Left ventricle myocardium superior (tissue), 1 donor: ENCODE measurements around the gene SPRED2. TPM values are rescaled to one million over a fixed set of nuclear protein-coding genes. Genes with fewer than 3 reads are reported as not detected.

Experiments used
- ATAC-seq: fragments of 200-7000 bp; cut with Tn5 transposase; one replicate; pipeline ENCODE4 v1.9.1; 2020; ENCODE audit warnings: mild to moderate bottlenecking, moderate library complexity
- DNase-seq: peaks from one replicate; pipeline ENCODE4 v3.0.0-alpha.2; 2020
- intact Hi-C: fragments of 100-400 bp; cut with micrococcal nuclease; formaldehyde crosslinking; loops from one replicate; pipeline ENCODE4 v1.11.0; 2022
- total RNA-seq: library from RNA; stranded (reverse); fragmentation: NEBNext Ultra II Directional; extraction: Animal tissue kit (Norgen Biotek cat#: 25700); gene quantifications from one replicate; pipeline ENCODE4 v1.2.1, GENCODE V29; 2021
- donor health status: DM: no; HTN: yes; CAD: no; lungs with severe emphysema.

The SPRED2 gene
- total RNA-seq, 1 donor from 2014 or later = 12.8 TPM

DNA sequence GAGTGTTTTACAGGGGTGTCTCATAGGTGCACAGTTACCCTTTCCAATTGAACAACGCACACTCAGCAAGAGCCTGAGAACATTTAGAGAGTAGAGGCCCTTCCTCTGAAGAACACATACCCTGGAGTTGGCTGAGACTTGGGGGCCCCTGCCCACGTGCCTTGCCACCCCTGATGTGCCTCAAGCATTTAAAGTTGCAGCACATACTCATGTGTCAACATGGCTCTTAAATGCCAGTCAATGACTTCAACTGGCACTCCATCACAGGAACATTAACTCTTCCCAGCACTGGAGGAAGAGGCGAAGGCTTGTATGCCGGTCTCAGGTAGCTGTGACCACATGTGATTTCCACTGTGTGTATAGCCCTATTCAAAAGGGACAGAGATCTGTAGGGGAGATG lies 57.4 kb downstream of the SPRED2 start:
- DNase-seq (no peak), ATAC-seq (no peak)
- intact Hi-C loops = no loop called here

GRCh38 chr2:65374575-65374974 lies 57.8 kb downstream of the SPRED2 start:
- ATAC-seq (no peak), DNase-seq (no peak)
- intact Hi-C loops = no loop called here

- intact Hi-C loops = no loop called here
- DNase-seq (no peak), ATAC-seq (no peak)
Observed at GRCh38 chr2:65373365-65373918, 59.0 kb downstream of the SPRED2 start.

DNA sequence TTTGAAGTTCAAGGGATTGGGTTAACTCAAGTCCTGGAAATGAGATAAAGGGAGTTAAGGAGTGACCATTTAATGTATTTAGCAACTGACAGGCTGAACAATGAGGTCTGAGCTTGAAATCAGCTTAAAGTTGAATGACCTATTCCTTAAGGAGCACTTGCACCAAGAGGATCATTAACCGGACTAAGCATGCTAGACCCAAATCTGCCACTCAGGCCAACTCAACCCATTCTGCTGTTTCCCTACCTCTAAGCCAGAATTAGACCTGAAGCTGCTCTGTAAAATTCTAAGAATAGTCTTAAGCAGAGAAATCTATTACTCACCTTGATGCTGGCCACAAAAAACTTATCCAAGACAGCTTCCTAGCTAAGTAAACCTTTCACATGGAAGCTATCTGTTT lies 59.8 kb downstream of the SPRED2 start:
- DNase-seq = no peak
- intact Hi-C loops = no loop called here

GRCh38 chr2:65371074-65371434 lies 61.3 kb downstream of the SPRED2 start:
- DNase-seq (no peak), ATAC-seq (peak; percentile 53)
- intact Hi-C loops = no loop called here

More for the DNA sequence above, 59.8 kb downstream of the SPRED2 start:
- ATAC-seq = no peak

DNA sequence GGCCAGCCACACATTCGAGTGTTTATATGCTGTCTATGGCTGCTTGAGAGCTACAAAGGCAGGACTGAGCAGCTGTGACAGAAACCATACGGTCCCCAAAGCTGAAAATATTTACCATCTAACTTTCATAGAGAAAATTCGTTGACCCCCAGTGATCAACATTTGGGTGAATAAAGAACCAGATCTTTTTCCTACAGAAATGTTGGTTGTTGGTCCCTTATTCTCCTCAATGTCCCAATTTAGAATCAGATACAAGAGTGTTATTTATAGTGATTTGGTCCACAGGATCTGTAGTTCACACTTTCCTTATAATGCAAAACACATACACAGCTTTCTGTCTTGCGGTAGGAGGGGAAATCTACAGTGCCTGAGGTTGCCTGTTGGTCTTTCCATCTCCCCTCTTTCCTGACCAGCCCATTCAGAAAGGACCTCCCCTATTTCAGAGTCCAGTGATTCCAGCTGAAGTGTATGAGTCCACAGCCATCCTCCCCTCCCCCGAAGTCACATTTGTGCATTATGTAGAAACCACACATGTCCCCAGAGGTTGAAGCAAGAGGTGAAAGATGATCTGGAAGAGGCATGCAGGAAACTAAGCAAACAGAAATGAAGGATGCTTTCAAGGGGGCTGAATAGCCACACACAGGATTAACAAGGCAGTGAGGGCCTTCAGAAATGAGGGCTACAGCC lies 61.9 kb downstream of the SPRED2 start:
- peak; percentile 65 for ATAC-seq
- intact Hi-C loops = no loop called here
- no peak for DNase-seq

DNA sequence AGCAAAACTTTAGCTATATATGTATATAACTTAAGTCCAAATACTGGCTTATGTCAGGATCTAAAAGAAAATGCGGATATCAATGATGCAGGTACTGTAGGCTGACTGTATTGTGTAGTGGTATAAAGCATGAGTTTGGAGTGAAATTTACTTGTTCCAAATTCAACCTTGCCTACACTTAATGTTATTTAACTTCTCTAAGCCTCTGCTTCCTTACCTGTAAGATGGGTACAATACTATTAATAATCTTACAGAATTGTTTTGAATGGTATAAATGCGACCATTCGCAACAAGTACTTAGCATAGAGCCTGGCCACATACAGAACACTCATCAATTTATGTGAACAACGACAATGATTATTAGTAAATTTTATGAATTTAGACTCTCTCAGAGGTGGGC lies 62.4 kb downstream of the SPRED2 start:
- DNase-seq = no peak
- no peak for ATAC-seq
- intact Hi-C loops = no loop called here

DNA sequence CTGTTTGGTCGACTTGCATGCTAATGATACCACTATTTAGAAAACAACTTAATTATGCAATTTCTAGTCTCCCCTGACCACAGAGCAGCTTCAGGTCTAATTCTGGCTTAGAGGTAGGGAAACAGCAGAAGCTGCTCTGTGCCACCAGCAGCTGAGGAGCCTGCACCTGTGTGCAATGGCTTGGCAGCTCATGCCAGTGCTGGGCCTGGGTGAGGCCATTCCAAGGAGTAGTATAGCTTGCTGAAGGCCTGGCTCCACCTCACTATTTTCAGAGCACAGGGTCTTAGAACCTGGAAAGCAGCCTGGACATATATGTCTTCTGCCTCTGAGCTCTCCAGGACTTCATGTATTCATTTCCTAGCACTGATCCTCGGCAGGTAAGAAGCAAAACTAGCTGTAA lies 62.8 kb downstream of the SPRED2 start:
- intact Hi-C loops = no loop called here
- ATAC-seq (no peak), DNase-seq (no peak)

DNA sequence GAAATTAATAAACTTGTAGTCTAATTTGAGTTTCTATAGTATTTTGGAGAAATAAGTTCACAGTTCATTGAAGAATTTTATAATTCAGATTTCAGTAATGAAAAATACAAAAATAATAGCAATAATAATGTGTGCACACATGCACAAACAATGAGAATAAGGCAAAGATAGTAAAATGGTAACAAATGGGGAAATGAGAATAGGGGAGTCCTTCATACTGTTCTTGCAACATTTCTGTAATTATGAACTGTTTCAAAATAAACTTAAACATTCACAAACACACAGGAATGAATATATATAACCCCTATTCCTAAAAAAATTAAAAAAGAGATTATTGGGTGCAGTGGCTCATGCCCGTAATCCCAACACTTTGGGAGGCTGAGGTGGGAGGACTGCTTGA lies 63.9 kb downstream of the SPRED2 start:
- DNase-seq (no peak), ATAC-seq (no peak)
- intact Hi-C loops = no loop called here

DNA sequence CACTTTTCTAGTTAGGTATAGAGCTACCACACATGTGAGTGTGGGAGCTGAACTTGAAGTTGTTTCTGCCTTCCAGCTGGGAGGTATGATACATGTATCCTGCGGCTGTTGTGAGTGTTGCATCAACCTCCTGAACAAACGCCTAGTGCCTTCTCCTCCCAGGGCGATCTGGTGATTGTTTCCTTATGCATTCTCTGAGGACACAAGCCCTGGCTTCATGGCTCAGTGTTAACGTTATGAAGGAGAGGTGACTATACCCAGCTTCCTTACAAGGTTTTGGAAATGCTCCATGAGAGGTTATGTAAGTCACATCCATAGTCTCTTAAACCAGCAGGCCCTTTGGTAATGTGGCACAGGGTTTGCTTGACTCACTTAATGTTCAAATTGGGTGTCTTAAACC lies 64.9 kb downstream of the SPRED2 start:
- ATAC-seq (peak; percentile 54), DNase-seq (no peak)
- intact Hi-C loops = no loop called here

DNA sequence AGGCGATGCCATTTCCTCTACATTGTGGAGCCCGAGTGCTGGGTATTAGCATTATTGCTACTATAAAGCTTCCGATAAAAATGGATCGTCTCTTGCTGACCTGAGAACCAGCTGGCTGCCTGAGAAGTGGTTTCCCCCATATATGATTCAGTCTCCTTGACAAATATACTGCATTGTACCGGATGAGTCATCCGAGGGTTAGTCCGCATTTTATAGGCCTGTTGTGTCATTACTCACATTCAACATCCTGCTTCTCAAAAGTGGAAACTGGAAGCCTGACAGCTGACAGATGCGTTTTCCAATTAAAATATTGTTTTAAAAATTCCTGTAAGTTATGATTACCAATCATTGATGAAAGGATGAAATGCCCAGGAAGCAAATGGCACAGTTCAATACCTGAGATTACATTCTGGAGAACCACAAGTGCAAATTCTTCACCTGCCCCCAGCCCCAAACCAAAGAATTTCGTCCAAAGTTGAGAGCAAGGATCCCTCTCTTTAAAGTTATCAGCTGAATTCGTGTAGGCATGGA lies 65.7 kb downstream of the SPRED2 start:
- DNase-seq (no peak), ATAC-seq (peak; percentile 41)
- intact Hi-C loops = no loop called here

DNA sequence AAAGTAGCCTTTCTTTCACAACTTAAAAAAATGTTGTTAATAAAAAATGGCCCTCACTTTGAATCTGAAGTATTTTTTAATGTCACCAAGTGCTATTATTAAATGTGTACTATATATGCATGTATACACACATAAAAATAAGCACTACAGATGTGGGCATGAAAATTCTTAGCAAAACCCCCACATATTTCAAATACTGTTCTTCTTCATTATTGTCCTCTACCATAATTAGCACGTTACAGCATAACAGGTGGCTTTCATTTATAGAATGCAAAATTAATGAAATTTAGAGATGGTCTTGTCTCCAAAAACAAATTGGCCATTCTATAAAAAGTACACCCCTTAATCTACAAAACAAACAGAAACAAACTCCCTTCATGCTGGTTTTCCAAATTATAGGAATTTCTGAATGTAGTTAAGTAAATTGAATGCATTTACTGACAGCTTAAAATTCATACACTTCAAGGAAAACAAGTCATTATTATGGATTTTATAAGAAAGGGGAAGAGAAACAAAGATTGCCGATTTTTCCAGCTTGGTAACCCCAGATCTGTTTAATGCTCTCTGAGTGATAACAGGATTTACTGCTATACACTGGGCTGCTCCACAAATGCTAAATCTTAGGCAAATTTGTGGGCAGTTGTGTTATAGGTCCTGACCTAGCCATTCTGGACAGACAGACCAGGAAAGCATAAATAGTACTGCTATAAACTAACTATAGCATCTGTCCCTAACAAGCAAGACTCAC lies 67.2 kb downstream of the SPRED2 start:
- DNase-seq = no peak
- ATAC-seq = no peak
- intact Hi-C loops = no loop called here

GRCh38 chr2:65363879-65364666 lies 68.3 kb downstream of the SPRED2 start:
- no peak for ATAC-seq
- intact Hi-C loops = no loop called here
- no peak for DNase-seq

DNA sequence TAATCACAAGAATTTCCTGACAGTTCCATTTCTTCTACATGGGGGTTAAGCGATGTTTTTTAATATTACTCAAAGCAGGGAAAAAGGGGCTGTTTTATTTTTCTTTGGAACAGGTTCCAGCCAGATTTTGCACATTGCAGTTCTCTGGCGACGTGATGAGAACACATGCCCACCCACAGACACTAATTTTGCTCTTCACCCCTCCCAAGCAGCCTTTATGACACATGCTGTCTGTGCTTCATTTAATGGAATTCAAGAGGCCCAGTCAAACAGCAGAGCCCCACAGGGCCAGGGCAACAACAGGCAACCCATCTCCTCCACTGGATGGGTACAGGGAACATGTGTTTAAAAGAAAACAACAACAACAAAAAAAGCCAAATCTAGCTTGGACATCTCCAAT lies 70.8 kb downstream of the SPRED2 start:
- no peak for DNase-seq
- intact Hi-C loops = no loop called here
- no peak for ATAC-seq

GRCh38 chr2:65360441-65360840 lies 72.0 kb downstream of the SPRED2 start:
- intact Hi-C loops = no loop called here
- ATAC-seq (no peak), DNase-seq (no peak)

DNA sequence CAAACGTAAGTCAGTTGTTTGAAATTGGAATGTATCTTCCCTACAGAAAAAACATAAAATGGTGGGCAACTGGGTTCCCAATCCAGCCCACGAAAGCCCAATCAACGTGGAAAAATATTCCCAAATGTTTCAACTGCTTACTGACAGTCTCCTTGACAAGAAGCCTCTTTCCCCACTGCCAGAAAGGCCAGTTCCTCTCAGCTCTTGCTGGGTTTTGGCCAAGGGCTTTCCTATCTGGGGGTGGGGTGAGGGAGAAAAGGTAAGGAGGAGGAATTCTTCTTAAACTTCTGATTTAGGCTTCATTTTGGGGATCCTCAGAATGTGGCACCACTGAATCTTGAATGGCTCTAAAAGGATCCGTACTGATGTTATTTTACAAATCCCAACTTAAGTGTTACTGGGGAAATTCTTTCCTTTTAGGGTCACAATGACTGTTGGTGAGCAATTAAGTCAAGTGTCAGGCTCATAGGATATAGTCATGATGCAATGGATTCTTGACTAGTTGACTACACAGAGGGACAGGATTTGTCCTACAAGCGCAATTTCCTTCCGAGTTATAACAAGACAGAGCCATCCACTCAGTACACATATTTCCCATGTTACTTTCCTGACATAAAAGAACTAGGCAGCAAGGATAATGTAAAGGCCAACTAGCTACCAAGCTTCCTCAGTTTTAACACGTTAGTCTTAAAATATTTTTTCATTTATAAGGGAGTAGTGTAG lies 73.6 kb downstream of the SPRED2 start:
- intact Hi-C loops = no loop called here
- DNase-seq = no peak
- peak; percentile 24 for ATAC-seq

GRCh38 chr2:65357959-65358294 lies 74.5 kb downstream of the SPRED2 start:
- ATAC-seq (no peak), DNase-seq (no peak)
- intact Hi-C loops = no loop called here

GRCh38 chr2:65357095-65357958 lies 75.1 kb downstream of the SPRED2 start:
- ATAC-seq (no peak), DNase-seq (no peak)
- intact Hi-C loops = no loop called here
